ENCODE data around the gene TMEM217. TPM values are rescaled to one million over a fixed set of nuclear protein-coding genes. Genes with fewer than 3 reads are reported as not detected.

TMEM217 gene
- polyA plus RNA-seq, 3 donors: 0.09 to 0.29 TPM; not detected in 1

DNA sequence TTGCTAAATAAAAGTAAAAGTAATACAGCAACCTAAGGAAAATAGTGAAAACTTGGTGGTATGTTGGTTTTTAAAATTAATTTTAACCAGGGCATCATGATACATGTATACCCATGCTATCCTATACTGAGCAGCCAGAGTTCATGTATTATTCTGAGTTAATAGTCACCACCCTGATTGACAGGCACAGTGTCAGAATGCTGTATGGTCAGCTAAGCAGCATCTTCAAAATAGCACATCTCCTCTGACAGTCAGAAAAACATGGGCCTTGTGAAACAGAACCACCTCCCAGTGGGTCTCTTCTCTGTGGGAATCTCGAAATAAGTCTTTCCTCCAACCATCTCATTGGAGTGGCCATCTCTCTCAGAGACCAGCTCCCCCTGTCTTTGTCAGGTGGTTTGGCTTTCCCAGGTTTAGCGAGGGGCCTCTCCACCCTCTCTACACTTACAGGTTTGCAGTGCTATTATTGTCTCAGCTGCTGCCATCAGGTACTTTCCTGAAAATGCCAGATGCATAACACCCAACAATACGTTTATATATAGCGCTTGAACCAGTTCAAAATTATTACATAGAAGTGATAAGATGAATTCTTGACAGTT is 48.8 kb upstream of the TMEM217 start:
- Histone ChIP-seq H3K4me3 (replicated peaks in 1 of 3; ENCODE audit: low read depth in 2 of 3, low read length in 3 of 3) (no peak overlapping the region), H3K9me3 (replicated peaks in 1 of 2; ENCODE audit: control insufficient read depth in 1 of 2, insufficient read depth in 1 of 2, low read length in 2 of 2) (no peaks in the 10 kb centered on the region), H3K4me2 (replicated peaks; ENCODE audit: extremely low read depth, low read length, poor library complexity, severe bottlenecking) (no peak overlapping the region), H3K36me3 (replicated peaks in 1 of 2; ENCODE audit: control insufficient read depth in 1 of 2, insufficient read depth in 2 of 2, low read length in 2 of 2) (peaks cover 11 to 71% of the 10 kb centered on the region in 2 donors), H3K27ac (ENCODE audit: low read depth in 1 of 2, low read length in 2 of 2) (no peak overlapping the region), H3K27me3 (ENCODE audit: control insufficient read depth in 2 of 2, insufficient read depth in 2 of 2, low read length in 2 of 2) (no peaks in the 10 kb centered on the region), H4K20me1 (ENCODE audit: insufficient read depth, low read length) (no peaks in the 10 kb centered on the region), H3K79me2 (ENCODE audit: insufficient read depth, low read length) (no peaks in the 10 kb centered on the region), H2AFZ (ENCODE audit: insufficient read depth, low read depth, low read length, poor library complexity, severe bottlenecking) (no peak overlapping the region), H3K4me1 (ENCODE audit: control insufficient read depth in 1 of 2, insufficient read depth in 2 of 2, low read length in 2 of 2) (peaks cover 10 to 16% of the 10 kb centered on the region in 2 donors), H3K9ac (ENCODE audit: insufficient read depth, low read length, poor library complexity, severe bottlenecking) (no peak overlapping the region)
- no peak for DNase-seq
- Mint-ChIP-seq H3K27me3 (ENCODE audit: low read depth in 3 of 3) (peaks cover 0 to 4% (median 0%) of the 10 kb centered on the region in 3 donors), H3K9me3 (peaks cover 0 to 7% (median 0%) of the 10 kb centered on the region in 7 donors), H3K4me3 (no peak overlapping the region), H3K4me1 (peaks cover 20% of the 10 kb centered on the region), H3K27ac (no peak overlapping the region), H3K36me3 (peaks cover 57 to 63% of the 10 kb centered on the region in 2 donors)
- TF ChIP-seq, protein P1, sequence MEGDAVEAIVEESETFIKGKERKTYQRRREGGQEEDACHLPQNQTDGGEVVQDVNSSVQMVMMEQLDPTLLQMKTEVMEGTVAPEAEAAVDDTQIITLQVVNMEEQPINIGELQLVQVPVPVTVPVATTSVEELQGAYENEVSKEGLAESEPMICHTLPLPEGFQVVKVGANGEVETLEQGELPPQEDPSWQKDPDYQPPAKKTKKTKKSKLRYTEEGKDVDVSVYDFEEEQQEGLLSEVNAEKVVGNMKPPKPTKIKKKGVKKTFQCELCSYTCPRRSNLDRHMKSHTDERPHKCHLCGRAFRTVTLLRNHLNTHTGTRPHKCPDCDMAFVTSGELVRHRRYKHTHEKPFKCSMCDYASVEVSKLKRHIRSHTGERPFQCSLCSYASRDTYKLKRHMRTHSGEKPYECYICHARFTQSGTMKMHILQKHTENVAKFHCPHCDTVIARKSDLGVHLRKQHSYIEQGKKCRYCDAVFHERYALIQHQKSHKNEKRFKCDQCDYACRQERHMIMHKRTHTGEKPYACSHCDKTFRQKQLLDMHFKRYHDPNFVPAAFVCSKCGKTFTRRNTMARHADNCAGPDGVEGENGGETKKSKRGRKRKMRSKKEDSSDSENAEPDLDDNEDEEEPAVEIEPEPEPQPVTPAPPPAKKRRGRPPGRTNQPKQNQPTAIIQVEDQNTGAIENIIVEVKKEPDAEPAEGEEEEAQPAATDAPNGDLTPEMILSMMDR (IDR thresholded peaks at IDR 0.05): no peak
- intact Hi-C loops (cut with micrococcal nuclease): no loop called here
- 100% methylated on average over 1 of the region's 4 CpGs for WGBS (ENCODE audit: insufficient coverage)

- H3K9me3 Mint-ChIP-seq: peaks cover 0 to 7% (median 0%) of the 10 kb centered on the region in 7 donors
- peaks cover 61 to 69% of the 10 kb centered on the region in 2 donors for H3K36me3 Mint-ChIP-seq
- Histone ChIP-seq H3K4me1 (ENCODE audit: control insufficient read depth in 1 of 2, insufficient read depth in 2 of 2, low read length in 2 of 2) (peaks cover 10 to 16% of the 10 kb centered on the region in 2 donors), H3K27me3 (ENCODE audit: control insufficient read depth in 2 of 2, insufficient read depth in 2 of 2, low read length in 2 of 2) (no peaks in the 10 kb centered on the region), H4K20me1 (ENCODE audit: insufficient read depth, low read length) (no peaks in the 10 kb centered on the region), H3K27ac (ENCODE audit: low read depth in 1 of 2, low read length in 2 of 2) (no peak overlapping the region), H2AFZ (ENCODE audit: insufficient read depth, low read depth, low read length, poor library complexity, severe bottlenecking) (no peak overlapping the region), H3K36me3 (replicated peaks in 1 of 2; ENCODE audit: control insufficient read depth in 1 of 2, insufficient read depth in 2 of 2, low read length in 2 of 2) (peaks cover 11 to 79% of the 10 kb centered on the region in 2 donors), H3K9ac (ENCODE audit: insufficient read depth, low read length, poor library complexity, severe bottlenecking) (no peak overlapping the region), H3K4me2 (replicated peaks; ENCODE audit: extremely low read depth, low read length, poor library complexity, severe bottlenecking) (no peak overlapping the region), H3K4me3 (replicated peaks in 1 of 3; ENCODE audit: low read depth in 2 of 3, low read length in 3 of 3) (no peak overlapping the region), H3K79me2 (ENCODE audit: insufficient read depth, low read length) (no peaks in the 10 kb centered on the region), H3K9me3 (replicated peaks in 1 of 2; ENCODE audit: control insufficient read depth in 1 of 2, insufficient read depth in 1 of 2, low read length in 2 of 2) (no peaks in the 10 kb centered on the region)
- intact Hi-C loops (cut with micrococcal nuclease): no loop called here
- no peak for DNase-seq
- H3K27me3 Mint-ChIP-seq (ENCODE audit: low read depth in 3 of 3): peaks cover 0 to 4% (median 0%) of the 10 kb centered on the region in 3 donors
- no peak overlapping the region for H3K27ac Mint-ChIP-seq
- peaks cover 21% of the 10 kb centered on the region for H3K4me1 Mint-ChIP-seq
- H3K4me3 Mint-ChIP-seq: no peak overlapping the region
- 100% methylated on average over 2 of the region's 4 CpGs for WGBS (ENCODE audit: insufficient coverage)
- TF ChIP-seq, protein P1 (IDR thresholded peaks at IDR 0.05): no peak
These were observed 48.0 kb upstream of the TMEM217 start for GRCh38 chr6:37305841-37306425.

All from CD14-positive monocyte (primary cell).